ENCODE data around the gene PPARD.

GRCh38 chr6:35354361-35355135, 12.2 kb downstream of the PPARD start:
- TF ChIP-seq CTCF (IDR thresholded peaks at IDR 0.05): no peak
- TF ChIP-seq POLR2A (IDR thresholded peaks at IDR 0.05): no peak
